Activated B cell treated with CpG ODN at 0.5 μM for 24 hours (primary cell): ENCODE data around the gene MT1F. TPM values are rescaled to one million over a fixed set of nuclear protein-coding genes. Genes with fewer than 3 reads are reported as not detected.

Source experiments
- ATAC-seq: fragments of 200-7000 bp; cut with Tn5 transposase; one replicate; pipeline ENCODE4 v1.10.0; 2021; ENCODE audit warnings: low read depth, mild to moderate bottlenecking, moderate library complexity
- CTCF ChIA-PET: fragments of 350-600 bp; sonication (Branson Sonifier 250); formaldehyde crosslinking; loops from one replicate; lab custom pipeline; 2021; ENCODE audit warnings: antibody characterized with exemption; lab: Charles Lee
- POLR2A ChIA-PET: fragments of 350-600 bp; sonication (Branson Sonifier 250); formaldehyde crosslinking; loops from one replicate; lab custom pipeline; 2021; ENCODE audit warnings: antibody characterized with exemption; lab: Charles Lee
- DNase-seq: peaks from one replicate; pipeline ENCODE4 v3.0.0; 2022
- H3K27ac Mint-ChIP-seq: one replicate; pipeline ENCODE4 v1.8.0; 2020; ENCODE audit warnings: mixed read lengths
- H3K27me3 Mint-ChIP-seq: one replicate; pipeline ENCODE4 v1.8.0; 2021; ENCODE audit warnings: mixed read lengths
- H3K36me3 Mint-ChIP-seq: one replicate; pipeline ENCODE4 v1.8.0; 2021; ENCODE audit warnings: low read depth, mixed read lengths
- H3K4me1 Mint-ChIP-seq: one replicate; pipeline ENCODE4 v1.8.0; 2021; ENCODE audit warnings: mixed read lengths
- H3K4me3 Mint-ChIP-seq: one replicate; pipeline ENCODE4 v1.8.0; 2020; ENCODE audit warnings: mild to moderate bottlenecking, mixed read lengths
- H3K9me3 Mint-ChIP-seq: one replicate; pipeline ENCODE4 v1.8.0; 2020; ENCODE audit warnings: mixed read lengths
- intact Hi-C: fragments of 100-400 bp; cut with micrococcal nuclease; formaldehyde crosslinking; loops from one replicate; pipeline ENCODE4 v1.15.1; 2024
- total RNA-seq: library from RNA; stranded (reverse); gene quantifications from 2 replicates; pipeline ENCODE4 v1.2.3, GENCODE V29; 2022
- TF ChIP-seq, protein P1 (sequence below): fragments of 200-600 bp; IDR thresholded peaks from one replicate; pipeline ENCODE4 v1.8.0; 2022; ENCODE audit warnings: antibody characterized with exemption, mild to moderate bottlenecking

The MT1F gene
- total RNA-seq, 1 donor from 2014 or later, result 21.4 TPM

DNA sequence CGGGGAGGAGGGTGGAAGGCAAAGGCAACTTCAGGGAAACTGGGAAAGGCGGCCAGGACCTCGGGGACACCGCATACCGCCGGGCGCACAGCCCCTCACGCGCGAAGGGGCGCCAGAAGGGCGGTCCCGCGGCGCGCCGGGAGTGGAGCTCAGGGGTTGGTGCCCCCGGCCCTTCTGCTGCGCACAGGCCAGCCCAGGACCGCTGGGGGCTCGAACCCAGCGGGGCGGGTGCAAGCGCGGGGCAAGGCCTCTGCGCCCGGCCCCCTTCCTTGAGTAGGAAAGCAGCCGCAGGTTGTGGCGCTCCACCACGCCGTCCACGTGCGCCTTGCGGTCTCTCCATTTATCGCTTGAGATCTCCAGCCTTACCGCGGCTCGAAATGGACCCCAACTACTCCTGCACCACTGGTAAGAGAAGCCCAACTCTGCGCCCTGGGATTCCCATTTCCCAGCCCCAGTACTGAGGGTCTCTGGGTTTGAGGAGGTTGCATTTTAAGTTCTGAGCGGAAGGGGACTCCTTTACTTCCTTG is 22.3 kb upstream of the MT1F start:
- intact Hi-C loops, result loop anchor here (10.0 kb wide), 1 partner anchor 299 kb away; the partner anchor contains the start of gene HERPUD1
- Mint-ChIP-seq H3K27me3 (peaks cover 61% of the 10 kb centered on the region), H3K9me3 (no peaks in the 10 kb centered on the region), H3K4me3 (no peak overlapping the region), H3K27ac (no peak overlapping the region), H3K4me1 (peaks cover 31% of the 10 kb centered on the region), H3K36me3 (no peaks in the 10 kb centered on the region)
- DNase-seq, result no peak
- no peak for ATAC-seq
- TF ChIP-seq, protein P1, sequence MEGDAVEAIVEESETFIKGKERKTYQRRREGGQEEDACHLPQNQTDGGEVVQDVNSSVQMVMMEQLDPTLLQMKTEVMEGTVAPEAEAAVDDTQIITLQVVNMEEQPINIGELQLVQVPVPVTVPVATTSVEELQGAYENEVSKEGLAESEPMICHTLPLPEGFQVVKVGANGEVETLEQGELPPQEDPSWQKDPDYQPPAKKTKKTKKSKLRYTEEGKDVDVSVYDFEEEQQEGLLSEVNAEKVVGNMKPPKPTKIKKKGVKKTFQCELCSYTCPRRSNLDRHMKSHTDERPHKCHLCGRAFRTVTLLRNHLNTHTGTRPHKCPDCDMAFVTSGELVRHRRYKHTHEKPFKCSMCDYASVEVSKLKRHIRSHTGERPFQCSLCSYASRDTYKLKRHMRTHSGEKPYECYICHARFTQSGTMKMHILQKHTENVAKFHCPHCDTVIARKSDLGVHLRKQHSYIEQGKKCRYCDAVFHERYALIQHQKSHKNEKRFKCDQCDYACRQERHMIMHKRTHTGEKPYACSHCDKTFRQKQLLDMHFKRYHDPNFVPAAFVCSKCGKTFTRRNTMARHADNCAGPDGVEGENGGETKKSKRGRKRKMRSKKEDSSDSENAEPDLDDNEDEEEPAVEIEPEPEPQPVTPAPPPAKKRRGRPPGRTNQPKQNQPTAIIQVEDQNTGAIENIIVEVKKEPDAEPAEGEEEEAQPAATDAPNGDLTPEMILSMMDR, result no peak
- ChIA-PET POLR2A (no interaction called here), CTCF (no interaction called here)

- no peak for DNase-seq
- POLR2A ChIA-PET, result no interaction called here
- H3K4me1 Mint-ChIP-seq, result peaks cover 22% of the 10 kb centered on the region
- H3K9me3 Mint-ChIP-seq, result no peaks in the 10 kb centered on the region
- TF ChIP-seq, protein P1, result no peak
- intact Hi-C loops, result loop anchor here (10.0 kb wide), 1 partner anchor 298 kb away; the partner anchor contains the start of gene HERPUD1
- CTCF ChIA-PET, result no interaction called here
- no peak overlapping the region for H3K4me3 Mint-ChIP-seq
- no peak for ATAC-seq
- peaks cover 69% of the 10 kb centered on the region for H3K27me3 Mint-ChIP-seq
- H3K36me3 Mint-ChIP-seq, result no peaks in the 10 kb centered on the region
- no peak overlapping the region for H3K27ac Mint-ChIP-seq
These were observed 20.9 kb upstream of the MT1F start for GRCh38 chr16:56636616-56637413.

DNA sequence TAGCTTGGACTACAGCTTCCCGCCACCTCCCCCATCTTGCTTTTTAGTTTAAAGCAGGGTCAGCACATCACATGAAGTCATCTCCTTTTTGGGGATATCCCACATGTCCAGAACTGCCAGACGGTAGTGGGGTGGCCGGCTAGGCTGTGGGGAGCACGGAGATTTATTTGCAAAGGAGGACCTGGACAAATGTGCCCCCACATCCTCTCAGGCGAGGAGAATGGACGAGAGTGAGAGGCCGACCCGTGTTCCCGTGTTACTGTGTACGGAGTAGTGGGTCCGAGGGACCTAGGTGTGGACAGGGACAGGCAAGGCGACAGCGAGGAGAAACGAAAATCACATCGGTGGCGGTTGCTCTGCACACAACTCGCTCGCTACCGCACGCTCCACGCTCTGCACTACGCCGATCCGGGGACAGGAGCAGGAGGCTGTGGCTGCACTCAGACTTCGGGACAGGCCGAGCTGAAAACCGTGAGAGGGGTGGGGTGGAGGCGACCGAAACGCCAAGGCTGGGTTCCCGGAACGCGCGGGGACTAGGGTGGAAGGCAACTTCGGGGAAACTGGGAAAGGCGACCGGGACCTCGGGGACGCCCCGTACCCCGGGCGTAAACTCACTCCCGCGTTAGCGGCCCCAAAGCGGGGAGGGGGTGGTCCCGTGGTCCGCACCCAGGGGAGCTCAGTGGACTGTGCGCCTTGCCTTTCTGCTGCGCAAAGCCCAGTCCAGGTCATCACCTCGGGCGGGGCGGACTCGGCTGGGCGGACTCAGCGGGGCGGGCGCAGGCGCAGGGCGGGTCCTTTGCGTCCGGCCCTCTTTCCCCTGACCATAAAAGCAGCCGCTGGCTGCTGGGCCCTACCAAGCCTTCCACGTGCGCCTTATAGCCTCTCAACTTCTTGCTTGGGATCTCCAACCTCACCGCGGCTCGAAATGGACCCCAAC is 19.7 kb upstream of the MT1F start, which contains the start of gene MT1A:
TSS of gene MT1A (plus strand) at position 853 of the 937 bp plus-strand sequence. CDS start at position 926, 73 bp downstream.
- peaks cover 20% of the 10 kb centered on the region for H3K4me1 Mint-ChIP-seq
- POLR2A ChIA-PET, result no interaction called here
- H3K4me3 Mint-ChIP-seq, result peak within 1 kb of the TSS; percentile 41
- CTCF ChIA-PET, result no interaction called here
- no peaks in the 10 kb centered on the region for H3K36me3 Mint-ChIP-seq
- H3K27me3 Mint-ChIP-seq, result peaks cover 72% of the 10 kb centered on the region
- TF ChIP-seq, protein P1, result no peak
- no peak for DNase-seq
- ATAC-seq, result no peak
- H3K27ac Mint-ChIP-seq, result no peak within 1 kb of the TSS
- H3K9me3 Mint-ChIP-seq, result no peaks in the 10 kb centered on the region
- intact Hi-C loops, result loop anchor here (10.0 kb wide), 1 partner anchor 297 kb away; the partner anchor contains the start of gene HERPUD1

DNA sequence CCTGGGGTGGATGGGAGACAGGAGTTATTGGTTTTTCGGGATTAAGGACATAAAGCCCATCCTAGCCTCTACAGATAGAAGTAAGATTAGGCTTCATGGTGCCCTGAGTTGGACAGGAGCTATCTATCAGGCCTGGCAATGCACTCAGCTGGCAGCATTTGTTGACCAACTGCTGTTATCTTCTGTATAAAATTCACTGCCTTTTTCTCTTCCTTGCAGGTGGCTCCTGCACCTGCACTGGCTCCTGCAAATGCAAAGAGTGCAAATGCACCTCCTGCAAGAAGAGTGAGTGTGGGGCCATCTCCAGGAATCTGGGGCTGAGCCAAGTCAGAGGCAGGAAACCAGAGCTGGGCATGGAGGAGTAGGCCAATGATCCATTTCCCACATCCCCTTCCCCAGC is 18.7 kb upstream of the MT1F start:
- Mint-ChIP-seq H3K27ac (no peak overlapping the region), H3K27me3 (peaks cover 69% of the 10 kb centered on the region), H3K9me3 (no peaks in the 10 kb centered on the region), H3K4me1 (peaks cover 28% of the 10 kb centered on the region), H3K4me3 (no peak overlapping the region), H3K36me3 (no peaks in the 10 kb centered on the region)
- DNase-seq (no peak), ATAC-seq (no peak)
- TF ChIP-seq, protein P1, result no peak
- CTCF ChIA-PET, result no interaction called here
- POLR2A ChIA-PET, result interaction anchor here (0.7 to 2.4 kb wide), 2 partner anchors 9 to 15 kb away, joined by 4 to 5 read pairs; no protein-coding TSS in a partner anchor
- intact Hi-C loops, result loop anchor here (10.0 kb wide), 1 partner anchor 296 kb away; the partner anchor contains the start of gene HERPUD1
